GM18520 (cell line): Measurements from ENCODE around the gene LMF2.
A peak's percentile ranks its signal among the peaks of the same experiment; 100 is the strongest.
"Not testable (repeated sequence)": the region's sequence is repeated elsewhere in the genome, so short reads cannot be mapped to it uniquely, and the experiment has no call there.

ENCODE experiments used
- ATAC-seq: cut with Tn5 transposase; IDR thresholded peaks from one replicate; pipeline ENCODE4 v1.9.1; 2021; ENCODE audit not compliant: unreplicated experiment

The LMF2 gene

GRCh38 chr22:50536226-50536625, 28.7 kb upstream of the LMF2 start:
- ATAC-seq = no peak

- ATAC-seq = no peak
Measured at GRCh38 chr22:50535113-50535512, 27.6 kb upstream of the LMF2 start.

GRCh38 chr22:50533856-50534711, 26.6 kb upstream of the LMF2 start:
- not testable (repeated sequence) for ATAC-seq

- ATAC-seq = no peak
Measured at GRCh38 chr22:50532824-50533796, 25.6 kb upstream of the LMF2 start.

- ATAC-seq = no peak
Measured at GRCh38 chr22:50531962-50532674, 24.6 kb upstream of the LMF2 start.

- no peak for ATAC-seq
Measured at GRCh38 chr22:50531546-50531961, 24.1 kb upstream of the LMF2 start.

- ATAC-seq = no peak
Measured at GRCh38 chr22:50530877-50531545, 23.5 kb upstream of the LMF2 start.

- ATAC-seq = no peak
Measured at GRCh38 chr22:50530580-50530876, 23.0 kb upstream of the LMF2 start.

GRCh38 chr22:50529897-50530579, 22.5 kb upstream of the LMF2 start, which contains the start of gene TYMP:
Gene TYMP (minus strand): TSS chr22:50530012. CDS start chr22:50529709, 303 bp downstream.
- peak; percentile 16 for ATAC-seq

- no peak for ATAC-seq
Measured at GRCh38 chr22:50529416-50529896, 22.0 kb upstream of the LMF2 start.

GRCh38 chr22:50528682-50529415, 21.3 kb upstream of the LMF2 start:
- no peak for ATAC-seq

GRCh38 chr22:50527921-50528681, 20.6 kb upstream of the LMF2 start:
- ATAC-seq = no peak

- no peak for ATAC-seq
Measured at GRCh38 chr22:50526834-50527801, 19.6 kb upstream of the LMF2 start.

- peak; percentile 23 for ATAC-seq
Measured at GRCh38 chr22:50526108-50526833, 18.8 kb upstream of the LMF2 start.

GRCh38 chr22:50525858-50526107, 18.3 kb upstream of the LMF2 start:
- no peak for ATAC-seq

GRCh38 chr22:50525104-50525857, 17.8 kb upstream of the LMF2 start, which contains the start of gene SCO2:
Gene SCO2 (minus strand): TSS chr22:50525598. CDS start chr22:50524411, 1,187 bp downstream.
- peak; percentile 31 for ATAC-seq
